HepG2 (cell line): ENCODE results near the gene TCEAL2. TPM values are rescaled to one million over a fixed set of nuclear protein-coding genes. Genes with fewer than 3 reads are reported as not detected.

Experiments used
- CHD2 ChIP-seq: IDR thresholded peaks from 2 replicates; pipeline ENCODE4 v1.6.1; 2011; ENCODE audit warnings: low read depth, low read length, improper control_type of control experiment
- HOXD1 ChIP-seq: sonication (generic); formaldehyde crosslinking; IDR thresholded peaks from 2 replicates; pipeline ENCODE4 v1.5.0; 2020; ENCODE audit warnings: missing genetic modification reagents
- MAFG ChIP-seq: sonication (generic); formaldehyde crosslinking; IDR thresholded peaks from 2 replicates; pipeline ENCODE4 v1.5.1; 2020; ENCODE audit warnings: mild to moderate bottlenecking, missing genetic modification reagents
- MXD4 ChIP-seq: IDR thresholded peaks from 2 replicates; pipeline ENCODE4 v1.6.1; 2016; ENCODE audit warnings: mild to moderate bottlenecking, missing biosample characterization, missing genetic modification reagents
- TBL1XR1 ChIP-seq: fragments of 150-350 bp; IDR thresholded peaks from 2 replicates; pipeline ENCODE4 v1.6.1; 2014; ENCODE audit warnings: borderline replicate concordance, low read length; ENCODE audit not compliant: partially characterized antibody
- YEATS4 ChIP-seq: sonication (generic); formaldehyde crosslinking; IDR thresholded peaks from 2 replicates; pipeline ENCODE4 v1.4.0; 2020; ENCODE audit warnings: missing genetic modification reagents, borderline replicate concordance
- ZNF335 ChIP-seq: sonication (generic); formaldehyde crosslinking; IDR thresholded peaks from 2 replicates; pipeline ENCODE4 v1.4.0; 2020; ENCODE audit warnings: missing genetic modification reagents
- ZNF343 ChIP-seq: sonication (generic); formaldehyde crosslinking; IDR thresholded peaks from 2 replicates; pipeline ENCODE4 v1.4.0; 2020; ENCODE audit warnings: mild to moderate bottlenecking, missing genetic modification reagents
- polyA plus RNA-seq, 8 experiments: library from polyadenylated mRNA; depleted of rRNA in 3 of 8; stranded (reverse) in 7 of 8; unstranded in 1 of 8; fragments of >200 nt; fragmentation: Illumina TruSeq in 4 of 8; extraction: Trizol in 4 of 8; gene quantifications; 2 replicates each; pipeline versions ENCODE4 v1.2.1 to v1.2.3, GENCODE V29; 2011 to 2016; ENCODE audit warnings: low read depth in 4 of 8, missing spikeins in 1 of 8, mixed read lengths in 1 of 8; ENCODE audit not compliant: insufficient read depth in 1 of 8
- total RNA-seq, 5 experiments: library from RNA; depleted of rRNA; stranded (reverse); fragments of >200 nt; fragmentation: Illumina TruSeq; extraction: Trizol; gene quantifications; 2 replicates each; pipeline ENCODE4 v1.2.3, GENCODE V29; 2016; ENCODE audit warnings: low read depth in 1 of 5
- TF ChIP-seq, protein P1 (sequence below), 2 experiments: sonication (generic) in 1 of 2; formaldehyde crosslinking in 1 of 2; IDR thresholded peaks; 2 replicates each; pipeline versions ENCODE4 v1.5.1 to v1.6.1; 2011 to 2020; ENCODE audit warnings: borderline replicate concordance in 1 of 2, low read depth in 1 of 2, low read length in 1 of 2, mild to moderate bottlenecking in 1 of 2, missing genetic modification reagents in 1 of 2, moderate library complexity in 1 of 2
- TF ChIP-seq, protein P2 (sequence below): sonication (generic); formaldehyde crosslinking; IDR thresholded peaks from 2 replicates; pipeline ENCODE4 v1.4.0; 2020; ENCODE audit warnings: missing genetic modification reagents, borderline replicate concordance

TCEAL2 gene
- total and polyA plus RNA-seq, 2 of the 13 experiments (the other 11 are each of a cell fraction or from before 2014, with no cell fraction given) = not detected

DNA sequence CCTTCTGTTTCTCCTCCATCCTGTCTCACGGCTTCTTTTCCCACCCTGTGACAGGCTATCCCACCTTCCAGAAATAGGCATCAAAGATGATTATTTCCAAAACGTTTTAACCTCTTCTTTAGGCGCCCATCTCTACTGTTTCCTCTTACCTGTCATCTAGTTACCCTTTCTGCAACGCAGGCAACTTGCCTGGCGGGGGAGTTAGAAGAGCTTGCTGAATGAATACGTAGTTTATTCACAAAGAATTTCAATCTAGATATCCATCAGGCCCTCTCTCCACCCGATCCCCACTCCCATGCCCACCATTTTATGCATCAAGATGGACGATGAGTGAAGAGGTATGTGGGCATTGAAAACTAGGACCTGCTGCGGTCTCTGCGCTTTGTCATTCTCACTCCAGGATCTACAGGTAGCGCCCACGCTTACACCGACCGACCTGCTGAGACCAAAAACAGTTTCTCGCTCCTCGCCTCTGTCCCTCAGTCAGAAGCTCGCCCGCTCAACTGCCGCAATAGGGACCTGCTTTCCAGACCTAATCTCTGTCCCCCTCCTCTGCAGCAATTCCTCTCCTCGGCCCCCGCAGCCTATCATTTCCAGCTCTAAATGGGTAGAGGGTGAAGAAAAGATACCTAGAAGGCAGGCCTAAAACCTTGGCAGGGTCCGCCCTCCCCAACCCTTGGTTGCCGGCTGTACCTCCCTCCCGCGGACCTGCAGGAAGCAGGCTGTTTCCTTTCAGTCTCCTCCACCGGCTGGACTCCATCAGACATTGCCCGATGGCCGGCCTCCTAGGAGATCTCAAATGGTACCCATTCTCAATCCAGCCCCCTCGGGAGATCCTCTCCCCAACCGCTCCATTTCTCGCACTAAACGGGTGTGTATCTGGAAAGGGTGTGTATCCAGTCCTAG lies 29.7 kb downstream of the TCEAL2 start (continued):
- no peak for TF ChIP-seq TBL1XR1
- TF ChIP-seq MAFG (CRISPR knock-in tag) = no peak
- TF ChIP-seq CHD2 = no peak
- TF ChIP-seq, protein P1, sequence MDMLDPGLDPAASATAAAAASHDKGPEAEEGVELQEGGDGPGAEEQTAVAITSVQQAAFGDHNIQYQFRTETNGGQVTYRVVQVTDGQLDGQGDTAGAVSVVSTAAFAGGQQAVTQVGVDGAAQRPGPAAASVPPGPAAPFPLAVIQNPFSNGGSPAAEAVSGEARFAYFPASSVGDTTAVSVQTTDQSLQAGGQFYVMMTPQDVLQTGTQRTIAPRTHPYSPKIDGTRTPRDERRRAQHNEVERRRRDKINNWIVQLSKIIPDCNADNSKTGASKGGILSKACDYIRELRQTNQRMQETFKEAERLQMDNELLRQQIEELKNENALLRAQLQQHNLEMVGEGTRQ (IDR thresholded peaks at IDR 0.05; ENCODE audit: low read depth, low read length) = no peak
- TF ChIP-seq, protein P1 (CRISPR knock-in tag; IDR thresholded peaks at IDR 0.05; ENCODE audit: borderline replicate concordance) = no peak
- no peak for TF ChIP-seq ZNF343 (CRISPR knock-in tag)
- TF ChIP-seq MXD4 = no peak
- TF ChIP-seq, protein P2, sequence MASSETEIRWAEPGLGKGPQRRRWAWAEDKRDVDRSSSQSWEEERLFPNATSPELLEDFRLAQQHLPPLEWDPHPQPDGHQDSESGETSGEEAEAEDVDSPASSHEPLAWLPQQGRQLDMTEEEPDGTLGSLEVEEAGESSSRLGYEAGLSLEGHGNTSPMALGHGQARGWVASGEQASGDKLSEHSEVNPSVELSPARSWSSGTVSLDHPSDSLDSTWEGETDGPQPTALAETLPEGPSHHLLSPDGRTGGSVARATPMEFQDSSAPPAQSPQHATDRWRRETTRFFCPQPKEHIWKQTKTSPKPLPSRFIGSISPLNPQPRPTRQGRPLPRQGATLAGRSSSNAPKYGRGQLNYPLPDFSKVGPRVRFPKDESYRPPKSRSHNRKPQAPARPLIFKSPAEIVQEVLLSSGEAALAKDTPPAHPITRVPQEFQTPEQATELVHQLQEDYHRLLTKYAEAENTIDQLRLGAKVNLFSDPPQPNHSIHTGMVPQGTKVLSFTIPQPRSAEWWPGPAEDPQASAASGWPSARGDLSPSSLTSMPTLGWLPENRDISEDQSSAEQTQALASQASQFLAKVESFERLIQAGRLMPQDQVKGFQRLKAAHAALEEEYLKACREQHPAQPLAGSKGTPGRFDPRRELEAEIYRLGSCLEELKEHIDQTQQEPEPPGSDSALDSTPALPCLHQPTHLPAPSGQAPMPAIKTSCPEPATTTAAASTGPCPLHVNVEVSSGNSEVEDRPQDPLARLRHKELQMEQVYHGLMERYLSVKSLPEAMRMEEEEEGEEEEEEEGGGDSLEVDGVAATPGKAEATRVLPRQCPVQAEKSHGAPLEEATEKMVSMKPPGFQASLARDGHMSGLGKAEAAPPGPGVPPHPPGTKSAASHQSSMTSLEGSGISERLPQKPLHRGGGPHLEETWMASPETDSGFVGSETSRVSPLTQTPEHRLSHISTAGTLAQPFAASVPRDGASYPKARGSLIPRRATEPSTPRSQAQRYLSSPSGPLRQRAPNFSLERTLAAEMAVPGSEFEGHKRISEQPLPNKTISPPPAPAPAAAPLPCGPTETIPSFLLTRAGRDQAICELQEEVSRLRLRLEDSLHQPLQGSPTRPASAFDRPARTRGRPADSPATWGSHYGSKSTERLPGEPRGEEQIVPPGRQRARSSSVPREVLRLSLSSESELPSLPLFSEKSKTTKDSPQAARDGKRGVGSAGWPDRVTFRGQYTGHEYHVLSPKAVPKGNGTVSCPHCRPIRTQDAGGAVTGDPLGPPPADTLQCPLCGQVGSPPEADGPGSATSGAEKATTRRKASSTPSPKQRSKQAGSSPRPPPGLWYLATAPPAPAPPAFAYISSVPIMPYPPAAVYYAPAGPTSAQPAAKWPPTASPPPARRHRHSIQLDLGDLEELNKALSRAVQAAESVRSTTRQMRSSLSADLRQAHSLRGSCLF (CRISPR knock-in tag) = no peak
- TF ChIP-seq HOXD1 (CRISPR knock-in tag) = no peak
- TF ChIP-seq YEATS4 (CRISPR knock-in tag) = no peak
- no peak for TF ChIP-seq ZNF335 (CRISPR knock-in tag)
- TF ChIP-seq, all 625 proteins: peak for 0
